GM18526 (cell line): ENCODE measurements around the gene SMPDL3A.

Experiments
- POLR2A ChIP-seq: IDR thresholded peaks from 3 replicates; pipeline ENCODE4 v1.6.1; 2011; ENCODE audit not compliant: insufficient read length; ENCODE audit errors: extremely low read depth

The SMPDL3A gene

GRCh38 chr6:122789182-122790027 lies at the start of gene SMPDL3A:
SMPDL3A (plus strand) TSS chr6:122789258; CDS start chr6:122789347, 89 bp downstream.
- TF ChIP-seq POLR2A = no peak

DNA sequence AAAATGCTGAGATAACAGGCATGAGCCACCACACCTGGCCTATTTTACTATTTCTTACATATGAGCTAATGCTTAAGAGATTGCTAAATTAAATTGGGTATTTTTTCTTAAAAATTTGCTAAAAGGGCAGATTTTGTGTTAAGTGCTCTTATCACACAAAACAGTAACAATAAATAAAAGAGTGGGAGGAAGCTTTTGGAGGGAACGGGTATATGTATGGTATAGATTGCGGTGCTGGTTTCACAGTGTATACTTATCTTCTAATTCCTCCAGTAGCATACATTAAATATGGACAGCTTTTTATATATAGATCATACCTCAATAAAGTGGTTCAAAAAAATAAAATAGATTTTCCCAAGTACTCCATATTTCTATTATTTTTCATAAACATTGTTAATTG lies 49.0 kb upstream of the SMPDL3A start:
- TF ChIP-seq POLR2A = no peak

GRCh38 chr6:122740936-122741335 lies 48.1 kb upstream of the SMPDL3A start:
- TF ChIP-seq POLR2A = no peak

GRCh38 chr6:122746688-122747087 lies 42.4 kb upstream of the SMPDL3A start:
- TF ChIP-seq POLR2A = no peak

- TF ChIP-seq POLR2A = no peak
Observed at GRCh38 chr6:122747573-122747972, 41.5 kb upstream of the SMPDL3A start.

DNA sequence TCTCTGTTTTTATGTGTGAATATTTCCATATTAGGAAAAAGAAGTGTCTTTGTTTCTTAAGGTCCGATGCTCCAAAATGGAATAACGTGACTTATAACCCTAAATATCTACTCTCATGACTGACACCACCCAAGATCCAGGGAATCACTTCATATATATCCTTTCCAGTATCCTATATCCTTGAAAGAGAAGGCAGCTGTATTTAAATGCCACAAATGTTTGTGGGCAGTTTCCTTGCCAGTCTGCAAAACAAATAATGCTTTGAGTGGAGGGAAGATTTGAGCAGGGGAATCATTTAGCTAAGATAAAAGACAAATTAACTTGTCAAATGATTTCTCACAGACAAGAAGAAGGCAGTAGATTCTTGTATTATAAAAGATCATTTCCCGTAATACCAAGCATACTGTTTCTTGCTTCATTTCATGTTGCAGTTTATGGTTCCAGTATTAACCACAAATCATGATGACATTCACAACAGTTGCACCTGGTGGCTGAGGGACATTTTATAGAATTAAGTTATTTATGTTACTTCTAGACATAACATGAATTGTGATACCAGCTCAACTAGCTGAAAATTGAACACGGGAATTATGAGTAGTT lies 39.5 kb upstream of the SMPDL3A start:
- no peak for TF ChIP-seq POLR2A

DNA sequence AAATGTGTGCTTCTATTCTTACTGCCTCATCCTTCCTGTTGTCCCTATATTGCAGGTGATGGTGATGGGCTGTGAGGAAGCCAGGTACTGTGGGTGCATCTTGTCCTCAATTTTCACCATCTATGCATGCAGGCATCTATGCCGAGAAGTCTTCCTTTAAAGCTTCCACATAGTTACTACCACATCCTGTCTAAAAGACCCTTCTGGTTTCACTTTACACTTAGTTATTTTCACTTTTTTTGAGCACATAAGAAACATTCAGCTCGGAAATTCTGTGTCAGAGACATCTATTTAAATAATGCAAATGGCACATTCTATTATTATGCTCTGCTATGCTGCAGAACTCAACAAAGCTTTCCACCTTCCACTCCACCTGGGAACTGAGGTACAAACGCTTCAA lies 37.7 kb upstream of the SMPDL3A start:
- TF ChIP-seq POLR2A = no peak

- TF ChIP-seq POLR2A = no peak
Observed at GRCh38 chr6:122752459-122752858, 36.6 kb upstream of the SMPDL3A start.

DNA sequence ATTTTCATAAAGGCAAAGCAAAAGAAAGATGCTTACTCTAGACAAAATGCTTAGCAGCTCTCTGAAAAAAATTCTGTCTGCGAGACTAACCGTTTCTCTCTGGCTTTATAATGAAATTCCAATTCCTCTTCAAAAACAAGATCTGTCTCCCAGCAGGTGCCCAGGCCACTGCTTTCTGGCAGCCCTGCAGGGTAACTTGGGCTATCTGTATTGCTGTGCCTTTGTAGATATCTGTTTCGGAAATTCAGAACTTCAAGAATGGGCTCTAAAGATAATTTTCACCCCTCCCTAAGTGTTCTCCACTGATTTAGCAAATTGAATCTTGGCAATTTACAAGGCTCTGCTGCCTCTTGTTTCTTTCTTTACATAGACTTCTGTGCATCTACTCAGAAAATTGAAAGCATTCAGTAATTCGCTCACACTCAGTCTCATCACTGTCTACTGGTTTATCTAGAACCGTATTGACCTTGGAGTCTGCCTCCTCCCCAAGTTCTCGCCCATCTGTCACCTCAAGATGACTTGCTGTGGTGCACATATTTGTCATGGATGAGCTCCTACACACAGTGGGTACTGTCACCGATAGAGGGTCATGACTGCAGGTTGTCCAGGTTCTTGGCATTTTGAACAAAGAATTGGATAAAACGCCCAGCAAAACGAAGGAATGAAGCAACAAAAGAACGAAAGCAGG lies 35.9 kb upstream of the SMPDL3A start:
- no peak for TF ChIP-seq POLR2A

DNA sequence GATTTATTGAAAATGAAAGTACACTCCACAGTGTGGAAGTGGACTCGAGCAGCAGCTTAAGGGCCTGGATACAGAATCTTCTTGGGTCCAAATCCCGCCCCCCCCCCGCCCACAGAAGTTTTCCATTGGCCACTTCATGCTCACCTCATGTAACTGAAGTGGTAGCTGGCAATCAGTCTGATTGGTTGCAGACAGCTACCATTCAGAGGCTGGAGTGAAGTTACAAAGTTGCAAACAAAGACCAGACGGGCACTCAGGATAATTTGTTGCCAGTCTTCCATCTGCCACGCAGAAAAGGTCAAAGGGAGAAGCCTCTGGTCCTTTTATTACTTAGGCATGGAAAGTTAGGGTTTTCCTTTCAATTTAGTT lies 35.4 kb upstream of the SMPDL3A start:
- TF ChIP-seq POLR2A = no peak

DNA sequence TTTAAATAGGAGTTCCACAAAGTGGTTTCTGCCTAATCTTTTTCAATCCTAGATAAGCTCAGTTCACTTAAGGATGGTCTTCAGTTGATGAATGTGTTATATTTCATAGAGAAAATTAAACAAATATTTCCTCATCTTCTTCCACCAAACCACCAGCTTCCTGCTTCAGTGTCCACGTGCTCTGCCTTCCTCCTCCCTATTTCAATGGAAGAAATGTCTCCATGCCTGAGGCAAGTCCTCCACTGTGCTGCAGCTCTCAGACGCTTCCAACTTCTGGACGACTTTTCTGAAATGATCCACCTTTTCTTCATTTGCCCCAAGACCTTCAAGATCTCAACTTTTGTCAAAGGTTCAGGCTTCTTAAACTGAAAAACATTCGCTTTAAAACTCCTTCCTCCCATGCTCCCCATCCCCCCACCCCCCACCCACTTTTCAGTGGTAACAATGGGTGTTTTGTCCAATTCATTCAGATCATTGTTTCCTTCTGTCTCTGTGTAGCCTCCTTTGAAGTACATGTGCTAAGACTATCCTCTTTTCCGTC lies 34.8 kb upstream of the SMPDL3A start:
- TF ChIP-seq POLR2A = no peak

DNA sequence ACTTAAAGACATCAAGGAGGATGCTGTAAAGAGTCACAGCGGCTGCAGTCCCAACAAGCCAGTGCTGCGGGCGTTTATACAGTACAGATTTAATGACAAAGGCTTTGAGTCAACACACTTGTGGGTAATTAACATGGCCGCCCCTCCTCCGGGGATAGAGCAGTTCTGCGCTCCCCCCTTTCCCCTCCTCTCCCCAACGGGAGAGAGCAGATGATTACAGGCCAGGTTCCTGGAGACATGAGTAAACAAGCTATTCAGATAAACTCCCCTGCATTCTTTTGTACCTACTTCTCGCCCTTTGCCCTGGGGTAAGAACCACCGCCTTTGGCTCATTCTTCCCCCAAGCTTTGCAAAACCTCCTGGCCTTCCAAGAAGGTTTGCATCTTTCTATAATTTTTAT lies 33.2 kb upstream of the SMPDL3A start:
- TF ChIP-seq POLR2A = no peak

- no peak for TF ChIP-seq POLR2A
Observed at GRCh38 chr6:122758927-122759334, 30.1 kb upstream of the SMPDL3A start.

- TF ChIP-seq POLR2A = no peak
Observed at GRCh38 chr6:122760330-122760729, 28.7 kb upstream of the SMPDL3A start.

GRCh38 chr6:122766256-122766655 lies 22.8 kb upstream of the SMPDL3A start:
- no peak for TF ChIP-seq POLR2A

DNA sequence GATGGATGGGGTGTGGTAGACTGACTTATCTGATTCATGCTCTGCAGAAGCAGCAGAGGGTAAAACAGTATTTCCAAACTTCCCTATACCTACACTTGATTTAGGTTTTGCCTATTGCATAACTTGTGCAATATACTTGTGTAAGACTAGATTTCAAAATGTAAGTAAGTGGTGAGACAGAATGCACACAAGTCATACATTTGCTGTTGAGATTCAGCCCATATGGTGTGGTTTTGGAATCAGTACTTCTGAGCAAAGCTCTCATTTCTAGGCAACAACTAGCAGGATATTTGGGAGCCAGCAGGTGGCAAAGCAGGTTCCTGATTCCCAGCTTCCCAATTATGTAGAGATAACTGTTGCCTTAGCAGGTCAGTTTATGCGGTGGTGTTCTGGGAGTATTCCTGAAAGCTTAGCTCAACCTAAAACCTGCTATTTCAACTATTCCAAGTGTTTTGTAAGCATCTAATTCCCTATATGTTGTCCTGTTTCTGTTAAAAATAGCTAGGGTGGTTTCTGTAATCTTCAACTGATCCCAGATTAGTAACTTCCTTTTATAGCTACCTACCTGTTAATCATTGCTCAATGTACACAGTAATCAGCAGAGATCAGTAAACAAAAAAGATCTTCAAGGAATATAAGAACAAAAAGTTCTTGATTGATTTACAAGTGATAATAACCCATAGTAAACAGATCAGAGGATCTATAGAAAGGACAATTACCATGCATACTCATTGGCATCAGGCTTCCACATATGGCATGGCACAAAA lies 18.0 kb upstream of the SMPDL3A start:
- TF ChIP-seq POLR2A = no peak
